NCI-H2227 (cell line): ENCODE results near the gene PTPN14.

Experiments
- DNase-seq: peaks from one replicate; lab custom pipeline; 2025; ENCODE audit not compliant: unreplicated experiment; lab: John Stamatoyannopoulos, UW

The PTPN14 gene

GRCh38 chr1:214379236-214379970 lies 172.0 kb downstream of the PTPN14 start:
- DNase-seq = no peak

GRCh38 chr1:214378492-214378891 lies 172.9 kb downstream of the PTPN14 start:
- no peak for DNase-seq

- no peak for DNase-seq
Measured at GRCh38 chr1:214377886-214378285, 173.5 kb downstream of the PTPN14 start.

- DNase-seq = no peak
Measured at GRCh38 chr1:214377485-214377884, 173.9 kb downstream of the PTPN14 start.

GRCh38 chr1:214372092-214372491 lies 179.3 kb downstream of the PTPN14 start:
- DNase-seq = no peak

GRCh38 chr1:214370615-214371014 lies 180.8 kb downstream of the PTPN14 start:
- no peak for DNase-seq

GRCh38 chr1:214369364-214369763 lies 182.0 kb downstream of the PTPN14 start:
- DNase-seq = no peak

- DNase-seq = no peak
Measured at GRCh38 chr1:214367841-214368240, 183.6 kb downstream of the PTPN14 start.

- DNase-seq = no peak
Measured at GRCh38 chr1:214364786-214365295, 186.6 kb downstream of the PTPN14 start.

GRCh38 chr1:214364386-214364785 lies 187.0 kb downstream of the PTPN14 start:
- DNase-seq = no peak

- no peak for DNase-seq
Measured at GRCh38 chr1:214363386-214363785, 188.0 kb downstream of the PTPN14 start.

- no peak for DNase-seq
Measured at GRCh38 chr1:214362188-214362882, 189.1 kb downstream of the PTPN14 start.

GRCh38 chr1:214361636-214362035 lies 189.8 kb downstream of the PTPN14 start:
- no peak for DNase-seq

GRCh38 chr1:214360525-214361164 lies 190.8 kb downstream of the PTPN14 start:
- DNase-seq = no peak

GRCh38 chr1:214360116-214360515 lies 191.3 kb downstream of the PTPN14 start:
- no peak for DNase-seq

- no peak for DNase-seq
Measured at GRCh38 chr1:214354440-214355148, 196.8 kb downstream of the PTPN14 start.

GRCh38 chr1:214352838-214353237 lies 198.6 kb downstream of the PTPN14 start:
- DNase-seq = no peak

GRCh38 chr1:214351551-214352277 lies 199.7 kb downstream of the PTPN14 start:
- no peak for DNase-seq

GRCh38 chr1:214349781-214350180 lies 201.6 kb downstream of the PTPN14 start:
- no peak for DNase-seq

- no peak for DNase-seq
Measured at GRCh38 chr1:214349008-214349407, 202.4 kb downstream of the PTPN14 start.

GRCh38 chr1:214344897-214345296 lies 206.5 kb downstream of the PTPN14 start:
- no peak for DNase-seq
